ENCODE results near the gene LHX4.

GRCh38 chr1:180257028-180257386 lies 26.9 kb downstream of the LHX4 start:
- TF ChIP-seq CTCF (IDR thresholded peaks at IDR 0.05; ENCODE audit: low read length) (no peak), EZH2 (IDR thresholded peaks at IDR 0.05; ENCODE audit: borderline replicate concordance, low read length) (no peak)
